Stimulated activated naive B cell treated with anti-CD40 and anti-IgM and Interleukin-4, amounts not matched to agents 10 μg/mL and 1 μg/mL and 100 μg/mL, for 72 hours (primary cell): ENCODE results near the gene NAV2.
"Not testable (repeated sequence)": the region's sequence is repeated elsewhere in the genome, so short reads cannot be mapped to it uniquely, and the experiment has no call there.

Source experiments
- ATAC-seq, 2 donors: fragments of 150-1000 bp; cut with Tn5 transposase; replicated peaks; 2 replicates each; pipeline ENCODE4 v1.10.0; 2021; ENCODE audit warnings: moderate library complexity in 1 of 2
- DNase-seq: peaks from one replicate; pipeline ENCODE4 v3.0.0; 2021
- H3K27ac Mint-ChIP-seq: one replicate; pipeline ENCODE4 v1.8.0; 2022; ENCODE audit warnings: mild to moderate bottlenecking, mixed read lengths
- H3K27me3 Mint-ChIP-seq, 2 donors: one replicate each; pipeline ENCODE4 v1.8.0; 2022; ENCODE audit warnings: mixed read lengths in 2 of 2
- H3K36me3 Mint-ChIP-seq, 2 donors: one replicate each; pipeline ENCODE4 v1.8.0; 2022; ENCODE audit warnings: mixed read lengths in 2 of 2, mild to moderate bottlenecking in 1 of 2
- H3K4me1 Mint-ChIP-seq, 2 donors: one replicate each; pipeline ENCODE4 v1.8.0; 2022; ENCODE audit warnings: mixed read lengths in 2 of 2, mild to moderate bottlenecking in 1 of 2
- H3K4me3 Mint-ChIP-seq, 2 donors: one replicate each; pipeline ENCODE4 v1.8.0; 2022; ENCODE audit warnings: mild to moderate bottlenecking in 2 of 2, mixed read lengths in 2 of 2, moderate library complexity in 1 of 2
- H3K9me3 Mint-ChIP-seq, 2 donors: one replicate each; pipeline ENCODE4 v1.8.0; 2022; ENCODE audit warnings: mixed read lengths in 2 of 2, mild to moderate bottlenecking in 1 of 2

NAV2 gene

DNA sequence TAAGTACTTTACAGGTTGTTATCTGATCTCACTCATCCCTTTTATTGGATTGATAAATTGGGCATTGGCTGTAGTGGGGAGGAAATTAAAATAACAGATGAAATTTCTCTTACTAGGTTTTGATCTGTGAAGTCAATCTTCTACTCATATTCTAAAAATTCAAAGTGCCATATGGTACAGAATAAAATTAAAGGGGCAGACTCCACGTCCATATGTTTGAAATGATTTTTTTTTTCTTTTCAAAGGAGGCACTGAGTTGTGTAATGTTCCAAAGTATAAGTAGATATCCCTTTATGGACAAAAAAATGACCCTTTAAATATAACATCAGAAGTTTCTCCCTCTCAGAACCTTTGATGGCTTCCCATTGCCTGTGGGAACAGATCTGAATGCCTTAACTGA lies 240.3 kb downstream of the NAV2 start:
- H3K27me3 Mint-ChIP-seq, result peaks cover 16 to 33% of the 10 kb centered on the region in 2 donors
- no peak overlapping the region for H3K4me3 Mint-ChIP-seq
- H3K27ac Mint-ChIP-seq, result no peak overlapping the region
- DNase-seq, result no peak
- no peaks in the 10 kb centered on the region for H3K9me3 Mint-ChIP-seq
- no peaks in the 10 kb centered on the region for H3K36me3 Mint-ChIP-seq
- no peak for ATAC-seq
- H3K4me1 Mint-ChIP-seq, result peaks cover 20 to 39% of the 10 kb centered on the region in 2 donors

DNA sequence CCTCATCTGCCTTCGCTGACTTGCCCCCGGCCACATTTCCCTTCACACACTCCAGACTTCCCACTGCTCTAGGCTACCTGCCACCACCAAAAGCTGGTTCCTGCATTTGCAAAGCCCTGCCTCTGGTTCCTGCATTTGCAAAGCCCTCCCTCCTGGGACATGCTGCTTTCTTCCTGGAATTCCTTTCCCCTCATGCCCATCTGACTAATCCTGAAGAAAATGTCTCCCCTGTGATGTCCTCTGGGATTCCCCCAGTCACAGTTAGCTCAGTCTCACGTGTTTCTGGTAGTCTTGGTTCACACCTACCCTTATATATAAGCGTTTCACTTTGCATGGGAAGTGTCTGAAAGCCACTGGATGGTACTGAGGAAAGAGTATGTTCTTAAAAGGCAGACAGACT lies 240.7 kb downstream of the NAV2 start:
- Mint-ChIP-seq H3K4me1 (peaks cover 22 to 44% of the 10 kb centered on the region in 2 donors), H3K4me3 (no peak overlapping the region), H3K27ac (no peak overlapping the region), H3K36me3 (no peaks in the 10 kb centered on the region), H3K9me3 (no peaks in the 10 kb centered on the region), H3K27me3 (peaks cover 19 to 34% of the 10 kb centered on the region in 2 donors)
- ATAC-seq (no peak), DNase-seq (no peak)

DNA sequence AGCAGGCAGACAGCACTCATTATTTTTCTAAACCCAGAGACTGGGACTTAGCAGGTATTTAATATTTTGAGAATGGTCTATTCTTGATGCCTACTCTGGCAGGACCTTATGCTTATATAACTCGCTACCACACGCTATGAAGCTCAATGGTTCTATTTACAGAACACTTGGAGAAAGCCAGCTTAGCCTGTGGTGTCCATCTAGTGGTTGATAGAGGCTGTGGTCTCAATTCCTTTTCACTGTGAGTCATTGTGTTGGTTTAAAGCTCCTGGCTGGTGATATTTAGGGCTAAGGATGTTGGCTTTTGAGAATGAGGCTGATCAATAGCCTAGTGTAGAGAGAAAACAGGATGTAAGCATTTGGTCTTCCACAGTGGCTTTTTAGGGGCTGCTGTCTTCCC lies 241.3 kb downstream of the NAV2 start:
- H3K27ac Mint-ChIP-seq, result no peak overlapping the region
- H3K4me1 Mint-ChIP-seq, result peaks cover 26 to 49% of the 10 kb centered on the region in 2 donors
- H3K27me3 Mint-ChIP-seq, result peaks cover 20 to 38% of the 10 kb centered on the region in 2 donors
- H3K4me3 Mint-ChIP-seq, result no peak overlapping the region
- no peaks in the 10 kb centered on the region for H3K9me3 Mint-ChIP-seq
- DNase-seq, result no peak
- no peaks in the 10 kb centered on the region for H3K36me3 Mint-ChIP-seq
- ATAC-seq, result peak; percentile 27 to 28

DNA sequence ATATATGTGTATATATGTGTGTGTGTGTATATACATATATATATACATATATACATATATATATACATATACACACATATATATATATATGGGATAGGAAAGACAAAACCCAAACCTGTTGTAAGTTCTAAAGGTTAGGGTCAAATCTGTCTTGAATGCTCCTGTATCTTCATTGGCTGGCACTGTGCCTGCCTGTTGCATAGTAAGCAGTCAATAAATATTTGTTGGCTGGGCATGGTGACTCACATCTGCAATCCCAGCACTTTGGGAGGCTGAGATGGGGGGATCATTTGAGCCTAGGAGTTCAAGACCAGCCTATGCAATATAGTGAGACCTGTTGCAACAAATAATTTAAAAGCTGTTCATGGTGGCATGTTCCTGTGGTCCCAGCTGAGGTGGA lies 242.3 kb downstream of the NAV2 start:
- H3K9me3 Mint-ChIP-seq, result no peaks in the 10 kb centered on the region
- H3K36me3 Mint-ChIP-seq, result no peaks in the 10 kb centered on the region
- DNase-seq (no peak), ATAC-seq (no peak)
- no peak overlapping the region for H3K27ac Mint-ChIP-seq
- H3K4me3 Mint-ChIP-seq, result no peak overlapping the region
- peaks cover 14 to 32% of the 10 kb centered on the region in 2 donors for H3K27me3 Mint-ChIP-seq
- peaks cover 36 to 59% of the 10 kb centered on the region in 2 donors for H3K4me1 Mint-ChIP-seq

DNA sequence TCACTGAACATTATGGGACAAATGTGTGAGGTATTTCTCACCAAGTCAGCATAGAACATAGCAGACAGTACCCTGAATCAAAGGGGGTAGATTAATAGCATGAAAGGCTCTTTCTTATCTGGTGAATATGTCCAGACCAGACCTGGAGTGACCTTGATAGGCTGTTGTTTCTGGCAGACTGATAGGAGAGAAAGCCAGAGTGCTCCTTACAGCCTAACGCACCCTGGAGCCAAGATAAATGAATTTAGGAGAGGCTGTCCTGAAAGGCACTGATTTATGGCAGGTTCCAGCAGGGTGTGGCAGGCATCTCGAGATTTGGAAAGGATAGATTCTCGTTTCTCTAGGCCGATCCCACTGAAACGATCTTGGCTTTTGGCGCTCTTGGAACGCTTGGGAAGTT lies 243.0 kb downstream of the NAV2 start:
- Mint-ChIP-seq H3K9me3 (no peaks in the 10 kb centered on the region), H3K4me3 (no peak overlapping the region), H3K4me1 (peaks cover 37 to 58% of the 10 kb centered on the region in 2 donors), H3K27me3 (peaks cover 14 to 32% of the 10 kb centered on the region in 2 donors), H3K27ac (no peak overlapping the region), H3K36me3 (no peaks in the 10 kb centered on the region)
- no peak for ATAC-seq
- DNase-seq, result no peak

DNA sequence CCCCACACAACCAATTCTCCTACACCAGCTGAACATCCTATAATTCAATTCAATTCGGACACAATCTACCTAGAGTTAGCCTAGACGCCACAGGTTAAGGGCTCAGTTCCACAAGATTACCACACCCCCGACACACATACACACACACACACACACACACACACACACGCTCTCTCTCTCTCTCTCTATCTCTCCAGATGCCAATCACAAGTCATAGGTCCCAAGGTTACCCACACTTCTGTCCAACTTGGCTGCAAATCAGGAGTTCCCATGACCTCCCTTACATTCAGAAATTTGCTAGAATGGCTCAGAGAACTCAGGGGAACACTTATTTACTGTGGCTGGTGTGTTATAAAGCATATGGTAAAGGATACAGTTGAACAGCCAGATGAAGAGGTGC lies 243.6 kb downstream of the NAV2 start:
- no peaks in the 10 kb centered on the region for H3K36me3 Mint-ChIP-seq
- DNase-seq (no peak), ATAC-seq (no peak)
- H3K27ac Mint-ChIP-seq, result no peak overlapping the region
- H3K4me1 Mint-ChIP-seq, result peaks cover 35 to 52% of the 10 kb centered on the region in 2 donors
- peaks cover 14 to 32% of the 10 kb centered on the region in 2 donors for H3K27me3 Mint-ChIP-seq
- H3K4me3 Mint-ChIP-seq, result no peak overlapping the region
- H3K9me3 Mint-ChIP-seq, result no peaks in the 10 kb centered on the region

DNA sequence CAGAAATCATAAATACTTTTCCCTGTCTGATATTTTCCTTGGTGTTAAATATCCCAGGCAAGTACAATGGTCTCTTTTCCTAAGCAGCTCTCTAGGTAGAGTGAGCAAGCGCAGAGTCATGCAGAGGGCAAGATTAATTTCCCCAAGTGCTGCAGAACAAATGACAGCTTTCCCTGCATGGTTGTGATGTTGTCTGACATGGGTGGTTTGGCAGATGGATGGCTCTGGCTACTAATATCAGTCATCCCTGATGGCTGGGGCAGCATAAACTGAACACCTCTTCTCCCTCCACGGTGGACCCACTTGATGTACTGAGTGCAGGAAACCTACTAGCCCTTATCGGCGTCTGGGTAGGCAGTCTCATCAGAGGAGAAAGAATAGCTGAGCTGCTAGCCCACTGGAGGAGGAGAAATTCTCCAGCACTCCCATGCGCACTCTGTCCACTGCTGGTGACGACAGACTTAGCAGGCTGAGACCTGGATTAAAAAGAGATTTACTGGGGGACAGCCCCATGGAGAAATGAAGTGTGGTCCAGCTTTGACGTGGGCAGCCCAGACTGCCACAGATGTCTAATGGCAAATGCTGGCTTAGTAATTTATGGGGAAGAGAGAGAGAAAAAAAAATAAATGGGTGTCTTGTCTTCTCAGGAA lies 244.8 kb downstream of the NAV2 start:
- H3K36me3 Mint-ChIP-seq, result no peaks in the 10 kb centered on the region
- no peak overlapping the region for H3K4me3 Mint-ChIP-seq
- H3K4me1 Mint-ChIP-seq, result peaks cover 27 to 43% of the 10 kb centered on the region in 2 donors

DNA sequence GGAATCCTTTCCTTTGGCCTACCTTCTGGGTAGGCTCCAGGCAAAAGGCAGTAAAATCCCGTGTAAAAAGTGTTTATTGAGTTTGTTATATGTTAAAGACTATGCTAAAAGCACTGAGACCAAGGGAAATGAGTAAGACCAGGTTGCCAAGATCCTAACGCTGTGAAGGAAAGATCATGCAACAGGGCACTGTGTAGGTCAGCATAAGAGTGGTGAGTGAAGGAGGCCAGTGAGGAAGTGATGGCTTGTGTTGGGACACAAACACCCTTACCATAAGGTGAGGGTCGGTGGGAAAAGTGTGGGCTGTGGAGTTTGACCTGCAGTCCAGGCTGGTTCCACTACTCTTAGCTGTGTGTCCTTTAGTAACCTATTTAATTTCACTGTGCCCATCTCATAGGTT lies 245.6 kb downstream of the NAV2 start:
- Mint-ChIP-seq H3K27me3 (peaks cover 13 to 32% of the 10 kb centered on the region in 2 donors), H3K9me3 (no peaks in the 10 kb centered on the region), H3K36me3 (no peaks in the 10 kb centered on the region), H3K4me1 (peaks cover 28 to 49% of the 10 kb centered on the region in 2 donors), H3K27ac (no peak overlapping the region), H3K4me3 (no peak overlapping the region)
- ATAC-seq, result no peak
- DNase-seq, result no peak

More for the DNA sequence above, 244.8 kb downstream of the NAV2 start:
- Mint-ChIP-seq H3K27me3 (peaks cover 14 to 32% of the 10 kb centered on the region in 2 donors), H3K27ac (no peak overlapping the region), H3K9me3 (no peaks in the 10 kb centered on the region)
- DNase-seq, result no peak
- no peak for ATAC-seq

DNA sequence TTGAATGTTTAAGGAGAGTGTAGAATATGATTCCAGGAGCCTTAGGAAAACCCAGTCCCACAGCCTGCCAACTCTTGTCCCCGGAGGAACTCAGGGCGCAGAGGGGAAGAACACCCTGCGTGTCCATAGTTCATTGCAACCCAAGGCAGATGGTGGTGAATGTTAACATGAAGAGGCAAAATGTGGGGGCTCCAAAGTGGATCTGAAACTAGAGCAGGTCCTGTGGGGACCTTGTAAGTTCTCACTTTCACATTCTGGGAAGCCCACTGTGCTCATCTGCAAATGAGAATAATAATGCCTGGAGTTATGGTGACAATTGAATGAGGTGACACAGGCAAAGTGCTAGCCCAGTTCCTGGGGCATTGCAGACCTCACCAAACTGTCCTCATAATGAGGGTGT lies 246.6 kb downstream of the NAV2 start:
- Mint-ChIP-seq H3K27me3 (peaks cover 9 to 32% of the 10 kb centered on the region in 2 donors), H3K36me3 (no peaks in the 10 kb centered on the region), H3K27ac (no peak overlapping the region), H3K9me3 (no peaks in the 10 kb centered on the region), H3K4me3 (peak overlapping the region in 1 of 2 donors; percentile 46), H3K4me1 (peaks cover 27 to 49% of the 10 kb centered on the region in 2 donors)
- DNase-seq (peak; percentile 19), ATAC-seq (peak; percentile 81 to 82)

DNA sequence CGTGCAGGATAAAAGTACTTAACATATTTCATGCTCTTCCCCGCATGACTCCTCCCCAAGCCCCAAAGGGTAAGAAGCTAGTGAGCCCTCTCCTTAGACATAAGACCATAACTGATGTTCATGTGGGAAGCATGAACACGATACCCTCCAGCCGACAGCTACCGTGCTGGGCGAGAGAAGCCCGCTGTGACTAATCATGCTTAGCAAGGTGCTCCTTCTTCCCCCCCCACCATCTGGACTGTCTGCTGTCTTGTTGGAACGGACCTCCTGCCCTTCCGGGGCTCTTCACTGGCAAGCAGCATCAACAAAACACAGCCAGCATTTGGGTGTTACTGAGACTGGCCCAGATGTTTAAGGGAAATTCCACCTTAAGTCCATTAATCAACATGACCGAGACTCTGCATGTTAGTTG lies 247.0 kb downstream of the NAV2 start:
- Mint-ChIP-seq H3K9me3 (no peaks in the 10 kb centered on the region), H3K4me3 (peak overlapping the region in 1 of 2 donors; percentile 12), H3K4me1 (peaks cover 26 to 47% of the 10 kb centered on the region in 2 donors), H3K27ac (no peak overlapping the region), H3K27me3 (peaks cover 9 to 30% of the 10 kb centered on the region in 2 donors), H3K36me3 (no peaks in the 10 kb centered on the region)
- ATAC-seq (peak; percentile 22 to 35), DNase-seq (no peak)

DNA sequence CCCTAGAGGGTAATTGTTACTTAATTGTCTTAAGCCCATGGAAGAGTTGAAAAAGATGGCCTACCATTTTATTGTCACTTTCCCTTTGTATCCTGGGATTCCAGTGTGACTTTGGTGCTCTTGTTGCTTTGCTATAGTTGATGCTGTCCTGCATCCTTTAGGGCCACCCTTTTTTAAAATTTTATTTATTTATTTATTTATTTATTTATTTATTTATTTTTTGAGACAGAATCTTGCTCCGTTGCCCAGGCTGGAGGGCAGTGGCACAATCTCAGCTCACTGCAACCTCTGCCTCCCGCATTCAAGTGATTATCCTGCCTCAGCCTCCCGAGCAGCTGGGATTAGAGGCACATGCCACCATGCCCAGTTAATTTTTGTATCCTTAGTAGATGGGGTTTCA lies 247.8 kb downstream of the NAV2 start:
- DNase-seq, H3K9me3 Mint-ChIP-seq, ATAC-seq, H3K4me3 Mint-ChIP-seq, H3K27ac Mint-ChIP-seq, H3K36me3 Mint-ChIP-seq: not testable (repeated sequence)
- Mint-ChIP-seq H3K27me3 (peaks cover 13 to 30% of the 10 kb centered on the region in 2 donors), H3K4me1 (peaks cover 25 to 46% of the 10 kb centered on the region in 2 donors)

DNA sequence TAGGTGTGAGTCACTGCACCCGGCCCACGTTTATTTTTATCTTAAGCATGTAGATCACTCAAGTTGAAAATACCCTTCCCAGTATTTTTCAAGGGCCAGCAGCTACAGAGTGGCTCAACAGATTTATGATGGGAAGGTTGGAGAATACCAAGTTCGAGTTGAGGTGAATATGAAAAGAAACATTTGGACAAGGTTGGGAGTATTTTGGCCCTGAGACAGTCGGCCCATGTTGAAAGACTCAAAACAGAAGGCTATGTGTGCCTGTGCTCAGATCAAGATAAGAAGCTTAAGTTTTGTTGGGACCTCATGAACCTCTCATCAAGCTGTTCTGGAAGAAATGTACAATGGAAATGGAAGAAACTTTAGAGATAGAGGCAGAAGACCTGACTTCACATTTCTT lies 248.6 kb downstream of the NAV2 start:
- Mint-ChIP-seq H3K27ac (no peak overlapping the region), H3K4me1 (peaks cover 25 to 46% of the 10 kb centered on the region in 2 donors), H3K4me3 (no peak overlapping the region), H3K9me3 (no peaks in the 10 kb centered on the region), H3K27me3 (peaks cover 16 to 30% of the 10 kb centered on the region in 2 donors), H3K36me3 (peaks cover 0 to under 1% of the 10 kb centered on the region in 2 donors)
- DNase-seq (no peak), ATAC-seq (no peak)

DNA sequence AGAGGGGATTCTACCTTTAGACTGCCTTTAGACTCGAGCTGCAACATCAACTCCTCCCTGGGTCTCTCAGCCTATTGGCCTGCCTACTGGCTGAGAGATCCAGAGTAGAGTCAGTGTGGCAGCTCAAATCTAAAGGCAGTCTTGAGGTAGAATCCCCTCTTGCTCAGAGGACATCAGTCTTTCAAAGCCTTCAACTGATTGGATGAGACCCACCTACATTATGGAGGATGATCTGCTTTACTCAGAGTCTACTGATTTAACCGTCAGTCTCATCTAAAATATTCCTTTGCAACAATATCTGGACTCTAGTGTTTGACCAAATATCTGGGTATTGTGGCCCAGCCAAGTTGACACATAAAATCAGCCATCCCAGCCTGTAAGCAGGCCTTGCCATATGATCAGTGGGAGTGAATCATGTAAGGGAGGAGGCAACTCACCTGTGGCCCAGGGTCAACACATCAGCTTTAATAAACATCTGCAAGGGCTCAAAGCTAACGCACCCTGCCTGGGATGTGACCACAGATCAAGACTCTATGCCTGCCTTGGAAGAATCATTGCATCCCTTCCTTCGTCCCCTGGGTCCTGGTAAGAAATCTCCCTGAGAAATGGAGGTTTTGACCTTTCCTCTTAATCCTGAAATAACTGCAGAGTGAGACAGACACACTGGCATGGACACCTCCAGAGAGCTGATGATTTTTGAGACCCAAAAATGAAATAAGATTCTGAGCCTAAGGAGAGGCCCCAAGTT lies 249.6 kb downstream of the NAV2 start:
- DNase-seq (no peak), ATAC-seq (no peak)
- Mint-ChIP-seq H3K4me3 (no peak overlapping the region), H3K4me1 (peaks cover 25 to 46% of the 10 kb centered on the region in 2 donors), H3K9me3 (no peaks in the 10 kb centered on the region), H3K27me3 (peaks cover 22 to 36% of the 10 kb centered on the region in 2 donors), H3K36me3 (peaks cover 0 to 4% of the 10 kb centered on the region in 2 donors), H3K27ac (no peak overlapping the region)

DNA sequence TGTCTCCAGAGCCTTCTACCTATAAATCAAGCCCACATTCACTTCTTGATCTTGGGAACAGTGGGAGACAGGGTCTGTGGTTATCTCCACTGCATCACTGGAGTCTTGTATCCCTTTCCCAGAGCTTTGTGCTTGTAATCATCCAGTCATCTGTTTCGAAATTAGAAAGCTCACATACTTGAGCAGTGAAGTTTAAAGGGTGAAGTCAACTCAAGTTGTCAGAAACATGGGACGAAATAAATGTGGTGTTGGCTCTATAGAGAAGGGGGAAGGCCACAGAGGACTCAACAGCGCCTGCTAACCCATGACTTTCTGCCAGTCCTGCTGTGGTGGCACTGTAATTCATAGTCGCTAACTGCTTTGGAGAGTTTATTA lies 250.2 kb downstream of the NAV2 start:
- DNase-seq, result no peak
- H3K9me3 Mint-ChIP-seq, result no peaks in the 10 kb centered on the region

More for the DNA sequence above, 250.2 kb downstream of the NAV2 start:
- Mint-ChIP-seq H3K4me1 (peaks cover 23 to 40% of the 10 kb centered on the region in 2 donors), H3K36me3 (peaks cover 0 to 4% of the 10 kb centered on the region in 2 donors), H3K27me3 (peaks cover 19 to 37% of the 10 kb centered on the region in 2 donors), H3K4me3 (no peak overlapping the region), H3K27ac (no peak overlapping the region)
- ATAC-seq, result no peak
